HL-60/S4 treated with retinoic acid at 250 ng/mL for 4 days and 3 days (cell line): ENCODE results near the gene VIPR2.

ENCODE experiments used
- in situ Hi-C: fragments of 300-500 bp; cut with MboI; formaldehyde crosslinking; loops from 2 replicates; pipeline ENCODE4 v1.7.0; 2022; ENCODE audit warnings: low sequenced_read_pairs

The VIPR2 gene

GRCh38 chr7:159047536-159047935 is 97.1 kb downstream of the VIPR2 start:
- in situ Hi-C loops: no loop called here

GRCh38 chr7:159046300-159046699 is 98.4 kb downstream of the VIPR2 start:
- in situ Hi-C loops: no loop called here

GRCh38 chr7:159045839-159046238 is 98.8 kb downstream of the VIPR2 start:
- in situ Hi-C loops: no loop called here

- in situ Hi-C loops: no loop called here
Observed at GRCh38 chr7:159042581-159043101, 102.0 kb downstream of the VIPR2 start.

- in situ Hi-C loops: no loop called here
Observed at GRCh38 chr7:159042103-159042502, 102.6 kb downstream of the VIPR2 start.

- in situ Hi-C loops: no loop called here
Observed at GRCh38 chr7:159040912-159041711, 103.6 kb downstream of the VIPR2 start.

GRCh38 chr7:159040146-159040545 is 104.5 kb downstream of the VIPR2 start:
- in situ Hi-C loops: no loop called here

- in situ Hi-C loops: no loop called here
Observed at GRCh38 chr7:159039716-159040115, 105.0 kb downstream of the VIPR2 start.

GRCh38 chr7:159038066-159038465 is 106.6 kb downstream of the VIPR2 start:
- in situ Hi-C loops: no loop called here

GRCh38 chr7:159036916-159037605 is 107.6 kb downstream of the VIPR2 start:
- in situ Hi-C loops: no loop called here

- in situ Hi-C loops: no loop called here
Observed at GRCh38 chr7:159035571-159036073, 109.0 kb downstream of the VIPR2 start.

- in situ Hi-C loops: no loop called here
Observed at GRCh38 chr7:159034988-159035387, 109.7 kb downstream of the VIPR2 start.

- in situ Hi-C loops: no loop called here
Observed at GRCh38 chr7:159034394-159034793, 110.3 kb downstream of the VIPR2 start.

- in situ Hi-C loops: no loop called here
Observed at GRCh38 chr7:159033956-159034355, 110.7 kb downstream of the VIPR2 start.

GRCh38 chr7:159033473-159033825 is 111.2 kb downstream of the VIPR2 start:
- in situ Hi-C loops: no loop called here

GRCh38 chr7:159032753-159033472 is 111.8 kb downstream of the VIPR2 start:
- in situ Hi-C loops: no loop called here

GRCh38 chr7:159032322-159032721 is 112.3 kb downstream of the VIPR2 start:
- in situ Hi-C loops: no loop called here

- in situ Hi-C loops: no loop called here
Observed at GRCh38 chr7:159031750-159032149, 112.9 kb downstream of the VIPR2 start.

- in situ Hi-C loops: no loop called here
Observed at GRCh38 chr7:159031135-159031701, 113.4 kb downstream of the VIPR2 start.

- in situ Hi-C loops: no loop called here
Observed at GRCh38 chr7:159030490-159031134, 114.1 kb downstream of the VIPR2 start.
